OCI-LY7 (cell line): ENCODE results near the gene STIM1. TPM values are rescaled to one million over a fixed set of nuclear protein-coding genes. Genes with fewer than 3 reads are reported as not detected.

Experiments used
- small RNA-seq: library from RNA; depleted of rRNA; stranded (forward); fragments of <200 nt; gene quantifications from one replicate; pipeline ENCODE3, GENCODE V24; 2014
- total RNA-seq, 2 experiments: library from RNA; depleted of rRNA in 1 of 2; stranded (reverse); fragments of >200 nt in 1 of 2; shearing (Covaris generic) in 1 of 2; gene quantifications; 2 replicates each; pipeline ENCODE4 v1.2.3, GENCODE V29; 2014 to 2022

The STIM1 gene
- total RNA-seq, 2 experiments from 2014 or later: 21.0 to 49.1 TPM

Small RNA genes lying within 50 kb of the gene (small RNA-seq; reads per million reads assigned to genes)
- not detected for gene AC087441.2
- not detected for gene RF00409
- gene RPS29P20: not detected

Other genes starting within 250 kb of the STIM1 start
- not detected in 2 replicates for gene ART5, start 213.7 kb upstream of the STIM1 start, total RNA-seq (2014; rRNA removed; shearing (Covaris generic))
- not detected in 2 replicates for gene ART5, start 213.7 kb upstream of the STIM1 start, total RNA-seq (2022)
- not detected in 2 replicates for gene ART1, start 210.5 kb upstream of the STIM1 start, total RNA-seq (2014; rRNA removed; shearing (Covaris generic))
- gene ART1, start 210.5 kb upstream of the STIM1 start, total RNA-seq (2022): not detected in 2 replicates
- 0.82 and 2.6 TPM in 2 replicates for gene CHRNA10, start 184.3 kb upstream of the STIM1 start, total RNA-seq (2014; rRNA removed; shearing (Covaris generic))
- 1.8 and 3.3 TPM in 2 replicates for gene CHRNA10, start 184.3 kb upstream of the STIM1 start, total RNA-seq (2022)
- gene NUP98, start 58.1 kb upstream of the STIM1 start, total RNA-seq (2014; rRNA removed; shearing (Covaris generic)): 83.9 and 102 TPM in 2 replicates
- 112 and 115 TPM in 2 replicates for gene NUP98, start 58.1 kb upstream of the STIM1 start, total RNA-seq (2022)
- gene PGAP2, start 47.1 kb upstream of the STIM1 start, total RNA-seq (2014; rRNA removed; shearing (Covaris generic)): 15.1 and 23.9 TPM in 2 replicates
- 44.0 and 47.9 TPM in 2 replicates for gene PGAP2, start 47.1 kb upstream of the STIM1 start, total RNA-seq (2022)
- gene RHOG, start 14.7 kb upstream of the STIM1 start, total RNA-seq (2014; rRNA removed; shearing (Covaris generic)): 20.9 and 26.2 TPM in 2 replicates
- gene RHOG, start 14.7 kb upstream of the STIM1 start, total RNA-seq (2022): 54.8 and 57.8 TPM in 2 replicates
- 122 and 123 TPM in 2 replicates for gene RRM1, start 239.1 kb downstream of the STIM1 start, total RNA-seq (2014; rRNA removed; shearing (Covaris generic))
- 162 and 163 TPM in 2 replicates for gene RRM1, start 239.1 kb downstream of the STIM1 start, total RNA-seq (2022)